Psoas muscle (tissue), 8 donors: Measurements from ENCODE around the gene TBC1D17. TPM values are rescaled to one million over a fixed set of nuclear protein-coding genes. Genes with fewer than 3 reads are reported as not detected.

ENCODE experiments used
- ATAC-seq, 4 donors: fragments of 200-7000 bp; cut with Tn5 transposase; one replicate each; pipeline ENCODE4 v1.9.1; 2020; ENCODE audit warnings: moderate library complexity in 3 of 4, mild to moderate bottlenecking in 2 of 4
- DNase-seq, 2 donors: peaks; one replicate each; pipeline ENCODE4 v3.0.0-alpha.2; 2020
- H3K27ac ChIP-seq: fragments of 200-600 bp; one replicate; pipeline ENCODE4 v1.8.0; 2022
- H3K27me3 ChIP-seq, 3 donors: fragments of 200-600 bp in 1 of 3; one replicate each; pipeline versions ENCODE4 v1.6.1 to v1.8.0; 2013 to 2022; ENCODE audit warnings: low read length in 2 of 3, mild to moderate bottlenecking in 2 of 3, moderate library complexity in 1 of 3; ENCODE audit not compliant: insufficient read depth in 3 of 3
- H3K36me3 ChIP-seq, 2 donors: fragments of 200-600 bp in 1 of 2; one replicate each; pipeline versions ENCODE4 v1.6.1 to v1.8.0; 2013 to 2022; ENCODE audit warnings: low read depth in 1 of 2, mild to moderate bottlenecking in 1 of 2, moderate library complexity in 1 of 2; ENCODE audit not compliant: insufficient read depth in 1 of 2
- H3K4me1 ChIP-seq: fragments of 200-600 bp; one replicate; pipeline ENCODE4 v1.8.0; 2022
- H3K4me3 ChIP-seq: fragments of 200-600 bp; one replicate; pipeline ENCODE4 v1.8.0; 2022; ENCODE audit warnings: mild to moderate bottlenecking
- H3K9me3 ChIP-seq: fragments of 200-600 bp; one replicate; pipeline ENCODE4 v1.8.0; 2022
- CTCF ChIP-seq: fragments of 200-600 bp; IDR thresholded peaks from one replicate; pipeline ENCODE4 v1.8.0; 2022; ENCODE audit warnings: antibody characterized with exemption
- WGBS, 3 donors: extraction: QIAGEN DNeasy Blood & Tissue Kit; methylation state at CpG; one replicate each; pipeline versions ENCODE4 v1.1.6 to v1.1.7; 2013; 5-methylcytosine and 5-hydroxymethylcytosine counted together
- intact Hi-C, 2 donors: fragments of 100-400 bp; cut with DNase I; formaldehyde crosslinking; loops; one replicate each; pipeline versions ENCODE4 v1.11.0 to v1.14.2; 2022
- polyA plus RNA-seq, 3 donors: library from polyadenylated mRNA; stranded (reverse); fragments of 200-250 nt; gene quantifications; one replicate each; pipeline ENCODE4 v1.2.3, GENCODE V29; 2013
- total RNA-seq, 4 donors: library from RNA; stranded (reverse); fragmentation: NEBNext Ultra II Directional in 2 of 4; extraction: Animal tissue kit (Norgen Biotek cat#: 25700) in 2 of 4; gene quantifications; one replicate each; pipeline versions ENCODE4 v1.2.1 to v1.2.4, GENCODE V29; 2021 to 2023
- donor health status: healthy with polysubstance abuse.
- donor health status: DM: no; HTN: no; CAD: no; lungs with moderate emphysema.
- donor health status: Bipolar disorder and iron deficiency.
- donor health status: healthy.
- donor health status: DM: yes; HTN: yes; CAD: no.
- donor health status: DM: no; HTN: no; CAD: no.
- donor health status: DM: no; HTN: no; CAD: no.
- donor health status: DM: yes; HTN: yes; CAD: no.

The TBC1D17 gene
- total and polyA plus RNA-seq, 7 donors = 36.3 to 107 (median 81.8) TPM

DNA sequence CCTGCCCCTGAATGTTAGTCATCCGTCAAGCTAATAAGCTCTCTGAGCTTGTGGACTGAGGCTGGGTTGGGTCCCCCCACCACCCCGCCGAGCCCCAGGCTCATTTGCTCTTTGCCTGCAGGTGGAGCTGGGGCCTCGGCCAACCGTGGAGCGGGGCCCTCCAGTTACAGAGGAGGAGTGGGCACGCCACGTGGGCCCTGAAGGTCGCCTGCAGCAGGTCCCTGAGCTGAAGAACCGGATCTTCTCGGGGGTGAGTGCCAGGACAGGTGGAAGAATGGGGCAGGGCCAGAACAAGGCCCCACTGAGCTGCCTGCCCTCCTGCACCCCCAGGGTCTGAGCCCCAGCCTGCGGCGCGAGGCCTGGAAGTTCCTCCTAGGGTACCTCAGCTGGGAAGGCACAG lies 5.1 kb downstream of the TBC1D17 start:
- 97 to 98% (median 98%) methylated on average over 14 of the region's 14 CpGs for WGBS, 3 donors
- ATAC-seq = no peak
- Histone ChIP-seq H3K36me3 (peaks cover 14 to 91% of the 10 kb centered on the region in 2 donors), H3K27ac (no peak overlapping the region), H3K4me3 (no peak overlapping the region), H3K4me1 (peaks cover 15% of the 10 kb centered on the region), H3K27me3 (no peaks in the 10 kb centered on the region), H3K9me3 (no peaks in the 10 kb centered on the region)
- intact Hi-C loops = no loop called here
- TF ChIP-seq CTCF = no peak
- no peak for DNase-seq

DNA sequence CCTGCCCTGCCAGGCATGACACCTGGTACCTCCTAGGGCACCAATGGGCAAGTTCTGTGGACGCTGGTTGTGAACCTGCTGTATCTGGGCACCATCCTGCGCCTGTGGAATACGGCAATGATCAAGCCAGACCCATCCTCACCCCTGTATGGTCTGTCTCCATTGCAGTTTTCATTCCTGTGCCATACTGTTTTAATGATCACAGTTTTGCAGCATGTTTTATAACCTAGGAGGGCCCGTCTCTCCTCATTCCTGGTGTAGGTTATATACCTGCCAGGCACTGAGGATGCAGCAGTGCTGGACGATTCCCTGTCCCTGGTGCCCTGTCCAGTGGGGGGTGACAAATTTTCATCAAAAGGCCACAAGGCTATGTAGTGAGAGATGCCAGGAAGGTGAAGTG lies 5.6 kb downstream of the TBC1D17 start:
- no peak overlapping the region for H3K4me3 ChIP-seq
- TF ChIP-seq CTCF = no peak
- H3K27ac ChIP-seq = no peak overlapping the region
- H3K36me3 ChIP-seq = peaks cover 14 to 96% of the 10 kb centered on the region in 2 donors
- intact Hi-C loops = no loop called here
- no peaks in the 10 kb centered on the region for H3K27me3 ChIP-seq
- peaks cover 14% of the 10 kb centered on the region for H3K4me1 ChIP-seq
- ATAC-seq (no peak), DNase-seq (no peak)
- no peaks in the 10 kb centered on the region for H3K9me3 ChIP-seq
- WGBS, 3 donors = 94 to 98% (median 98%) methylated on average over 5 of the region's 5 CpGs

GRCh38 chr19:49884109-49884508 lies 6.6 kb downstream of the TBC1D17 start:
- H3K27ac ChIP-seq = no peak overlapping the region
- H3K9me3 ChIP-seq = no peaks in the 10 kb centered on the region
- WGBS, 3 donors = 92 to 97% (median 93%) methylated on average over 12 to 18 of the region's 18 CpGs
- intact Hi-C loops = no loop called here
- H3K4me3 ChIP-seq = no peak overlapping the region
- H3K27me3 ChIP-seq = no peaks in the 10 kb centered on the region
- H3K4me1 ChIP-seq = peaks cover 4% of the 10 kb centered on the region
- ATAC-seq (no peak), DNase-seq (peak in 1 of 2 donors; percentile 54)
- no peak for TF ChIP-seq CTCF
- H3K36me3 ChIP-seq = peaks cover 14 to 96% of the 10 kb centered on the region in 2 donors

- 92 to 97% (median 97%) methylated on average over 3 of the region's 3 CpGs for whole genome bisulfite sequencing, 3 donors
- H3K27ac ChIP-seq = no peak overlapping the region
- ATAC-seq (no peak), DNase-seq (no peak)
- H3K27me3 ChIP-seq = no peaks in the 10 kb centered on the region
- intact Hi-C loops = no loop called here
- no peaks in the 10 kb centered on the region for H3K9me3 ChIP-seq
- TF ChIP-seq CTCF = no peak
- no peak overlapping the region for H3K4me3 ChIP-seq
- H3K36me3 ChIP-seq = peaks cover 14 to 93% of the 10 kb centered on the region in 2 donors
- H3K4me1 ChIP-seq = peaks cover 1% of the 10 kb centered on the region
These were observed 7.3 kb downstream of the TBC1D17 start for GRCh38 chr19:49884760-49885159.

- no peaks in the 10 kb centered on the region for H3K27me3 ChIP-seq
- no peak overlapping the region for H3K27ac ChIP-seq
- H3K4me1 ChIP-seq = peaks cover 9% of the 10 kb centered on the region
- intact Hi-C loops = no loop called here
- peak overlapping the region; percentile 11 for H3K4me3 ChIP-seq
- no peak for ATAC-seq
- peaks cover 14 to 70% of the 10 kb centered on the region in 2 donors for H3K36me3 ChIP-seq
- DNase-seq = no peak
- no peak for TF ChIP-seq CTCF
- H3K9me3 ChIP-seq = no peaks in the 10 kb centered on the region
- 60 to 67% (median 64%) methylated on average over 23 of the region's 23 CpGs for WGBS, 3 donors
These were observed 9.6 kb downstream of the TBC1D17 start for GRCh38 chr19:49887037-49887664.
